Esophagus squamous epithelium (tissue), 5 donors: Measurements from ENCODE around the gene PIGU. TPM values are rescaled to one million over a fixed set of nuclear protein-coding genes. Genes with fewer than 3 reads are reported as not detected.

Experiments used
- DNase-seq: peaks from one replicate; lab custom pipeline; 2025; lab: John Stamatoyannopoulos, UW
- H3K27ac ChIP-seq, 4 donors: fragments of 200-600 bp; sonication (generic); one replicate each; pipeline ENCODE4 v1.5.1; 2016 to 2019; ENCODE audit warnings: mild to moderate bottlenecking in 1 of 4
- H3K27me3 ChIP-seq, 4 donors: fragments of 200-600 bp; sonication (generic); 1 replicate in 3 of 4; 2 replicates in 1 of 4; pipeline versions ENCODE4 v1.5.1 to v1.6.0; 2017 to 2021; ENCODE audit warnings: antibody characterized with exemption in 1 of 4
- H3K36me3 ChIP-seq, 3 donors: fragments of 200-600 bp; sonication (generic); one replicate each; pipeline ENCODE4 v1.5.1; 2016 to 2019
- H3K4me1 ChIP-seq, 3 donors: fragments of 200-600 bp; sonication (generic); one replicate each; pipeline ENCODE4 v1.5.1; 2017 to 2019
- H3K4me3 ChIP-seq, 4 donors: fragments of 200-600 bp; sonication (generic); 1 replicate in 3 of 4; 2 replicates in 1 of 4; pipeline ENCODE4 v1.5.1; 2016 to 2019; ENCODE audit warnings: mild to moderate bottlenecking in 2 of 4, moderate library complexity in 1 of 4
- H3K9me3 ChIP-seq, 3 donors: fragments of 200-600 bp; sonication (generic); one replicate each; pipeline ENCODE4 v1.5.1; 2016 to 2019
- POLR2A ChIP-seq, 4 donors: fragments of 450-650 bp; IDR thresholded peaks; one replicate each; pipeline ENCODE4 v1.6.1; 2017; ENCODE audit warnings: antibody characterized with exemption in 4 of 4, mild to moderate bottlenecking in 4 of 4, moderate library complexity in 3 of 4
- WGBS, 2 donors: methylation state at CpG; one replicate each; pipeline ENCODE4 v1.1.5; 2018; 5-methylcytosine and 5-hydroxymethylcytosine counted together
- intact Hi-C: fragments of 100-400 bp; cut with DNase I; formaldehyde crosslinking; loops from one replicate; pipeline ENCODE4 v1.15.0; 2022
- total RNA-seq, 4 donors: library from RNA; depleted of rRNA; stranded (reverse); fragments of >200 nt; gene quantifications; one replicate each; pipeline ENCODE4 v1.1.0, GENCODE V29; 2016
- TF ChIP-seq, protein P1 (sequence below), 6 experiments: fragments of 450-650 bp in 4 of 6; fragments of 200-600 bp in 2 of 6; sonication (generic) in 2 of 6; IDR thresholded peaks; one replicate each; pipeline ENCODE4 v1.5.1; 2016 to 2019; ENCODE audit warnings: antibody characterized with exemption in 6 of 6, mild to moderate bottlenecking in 4 of 6, moderate library complexity in 4 of 6
- donor health status: DM: yes; HTN: yes; CAD: no.

PIGU gene
- total RNA-seq, 4 donors from 2014 or later: 14.8 to 27.1 (median 17.6) TPM

DNA sequence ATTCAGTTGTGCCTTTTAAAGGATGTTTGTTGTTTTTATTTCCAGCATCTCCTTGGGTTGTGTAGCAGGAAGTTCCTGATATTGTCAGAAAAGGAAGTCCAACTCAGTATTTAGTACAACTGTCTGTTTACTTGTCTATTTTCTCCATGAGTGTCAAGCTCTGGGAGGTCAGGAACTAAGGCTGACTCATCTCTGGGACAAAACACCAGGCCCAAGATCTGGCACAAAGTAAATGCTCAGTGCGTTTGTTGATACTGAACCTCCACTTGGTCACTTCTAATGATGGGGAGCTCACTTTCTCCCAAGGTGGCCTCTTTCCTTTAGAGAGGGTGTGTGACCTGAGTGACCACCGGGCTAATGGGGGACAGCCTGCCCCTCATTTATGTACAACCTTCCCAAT, 12.6 kb upstream of the PIGU start:
- 65 to 86% methylated on average over 1 to 2 of the region's 2 CpGs for WGBS, 2 donors

DNA sequence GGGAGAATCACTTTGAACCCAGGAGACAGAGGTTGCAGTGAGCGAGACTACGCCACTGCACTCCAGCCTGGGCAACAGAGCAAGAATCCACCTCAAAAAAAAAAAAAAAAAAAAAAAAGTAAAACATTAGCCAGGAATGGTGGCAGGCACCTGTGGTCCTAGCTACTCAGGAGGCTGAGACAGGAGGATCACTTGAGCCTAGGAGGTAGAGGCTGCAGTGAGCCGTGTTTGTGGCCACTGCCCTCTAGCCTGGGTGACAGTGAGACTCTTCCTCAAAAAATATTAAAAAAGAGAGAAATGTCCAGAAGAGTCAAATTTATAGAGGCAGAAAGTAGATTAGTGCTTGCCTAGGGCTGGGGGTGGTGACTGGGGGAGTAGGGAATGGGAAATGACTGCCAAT, 6.8 kb upstream of the PIGU start:
- WGBS, 2 donors: 92 to 97% methylated on average over 3 of the region's 3 CpGs
- intact Hi-C loops: no loop called here
- Histone ChIP-seq H3K4me1 (no peaks in the 10 kb centered on the region), H3K9me3 (no peaks in the 10 kb centered on the region), H3K27ac (no peak overlapping the region), H3K4me3 (no peak overlapping the region), H3K27me3 (no peaks in the 10 kb centered on the region), H3K36me3 (no peaks in the 10 kb centered on the region)
- DNase-seq: no peak
- TF ChIP-seq POLR2A (IDR thresholded peaks at IDR 0.05): no peak
- TF ChIP-seq, protein P1, sequence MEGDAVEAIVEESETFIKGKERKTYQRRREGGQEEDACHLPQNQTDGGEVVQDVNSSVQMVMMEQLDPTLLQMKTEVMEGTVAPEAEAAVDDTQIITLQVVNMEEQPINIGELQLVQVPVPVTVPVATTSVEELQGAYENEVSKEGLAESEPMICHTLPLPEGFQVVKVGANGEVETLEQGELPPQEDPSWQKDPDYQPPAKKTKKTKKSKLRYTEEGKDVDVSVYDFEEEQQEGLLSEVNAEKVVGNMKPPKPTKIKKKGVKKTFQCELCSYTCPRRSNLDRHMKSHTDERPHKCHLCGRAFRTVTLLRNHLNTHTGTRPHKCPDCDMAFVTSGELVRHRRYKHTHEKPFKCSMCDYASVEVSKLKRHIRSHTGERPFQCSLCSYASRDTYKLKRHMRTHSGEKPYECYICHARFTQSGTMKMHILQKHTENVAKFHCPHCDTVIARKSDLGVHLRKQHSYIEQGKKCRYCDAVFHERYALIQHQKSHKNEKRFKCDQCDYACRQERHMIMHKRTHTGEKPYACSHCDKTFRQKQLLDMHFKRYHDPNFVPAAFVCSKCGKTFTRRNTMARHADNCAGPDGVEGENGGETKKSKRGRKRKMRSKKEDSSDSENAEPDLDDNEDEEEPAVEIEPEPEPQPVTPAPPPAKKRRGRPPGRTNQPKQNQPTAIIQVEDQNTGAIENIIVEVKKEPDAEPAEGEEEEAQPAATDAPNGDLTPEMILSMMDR (IDR thresholded peaks at IDR 0.05): no peak

More for the DNA sequence above, 12.6 kb upstream of the PIGU start:
- Histone ChIP-seq H3K27ac (peak overlapping the region in 2 of 4 donors; percentile 13 to 40), H3K36me3 (no peaks in the 10 kb centered on the region), H3K4me1 (no peaks in the 10 kb centered on the region), H3K27me3 (no peaks in the 10 kb centered on the region), H3K4me3 (no peak overlapping the region), H3K9me3 (no peaks in the 10 kb centered on the region)
- intact Hi-C loops: no loop called here
- TF ChIP-seq, protein P1 (IDR thresholded peaks at IDR 0.05): no peak
- TF ChIP-seq POLR2A (IDR thresholded peaks at IDR 0.05): no peak
- no peak for DNase-seq

DNA sequence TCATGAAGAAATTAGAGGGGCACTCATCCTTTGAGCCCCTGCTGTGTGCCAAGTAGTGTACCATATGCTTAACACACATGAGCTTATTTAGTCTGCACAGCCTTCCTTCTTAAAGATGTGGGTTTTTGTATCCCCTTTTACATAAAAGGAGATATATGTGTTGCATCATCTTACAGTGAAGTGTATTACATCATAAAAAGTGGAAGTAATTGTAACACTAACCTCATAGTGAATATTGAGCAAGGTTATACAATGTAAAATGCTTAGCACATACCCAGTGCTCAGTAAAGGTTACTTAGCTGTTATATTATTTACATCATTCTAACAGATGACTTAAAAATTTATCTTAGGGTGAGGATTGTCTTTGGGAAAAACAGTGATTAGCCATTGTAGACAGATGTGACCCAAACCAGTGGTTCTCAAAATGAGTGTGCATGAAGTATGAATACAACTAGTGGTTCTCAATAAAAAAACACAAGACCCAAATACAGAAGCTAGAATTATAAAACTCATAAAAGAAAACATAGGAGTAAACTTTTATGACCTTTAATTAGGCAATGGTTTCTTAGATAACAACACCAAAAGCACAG, 3.8 kb upstream of the PIGU start:
- Histone ChIP-seq H3K9me3 (no peaks in the 10 kb centered on the region), H3K4me1 (peaks cover 6 to 17% (median 10%) of the 10 kb centered on the region in 3 donors), H3K36me3 (no peaks in the 10 kb centered on the region), H3K4me3 (no peak overlapping the region), H3K27ac (no peak overlapping the region), H3K27me3 (no peaks in the 10 kb centered on the region)
- intact Hi-C loops: no loop called here
- no peak for TF ChIP-seq POLR2A (IDR thresholded peaks at IDR 0.05)
- TF ChIP-seq, protein P1 (IDR thresholded peaks at IDR 0.05): no peak
- DNase-seq: no peak

DNA sequence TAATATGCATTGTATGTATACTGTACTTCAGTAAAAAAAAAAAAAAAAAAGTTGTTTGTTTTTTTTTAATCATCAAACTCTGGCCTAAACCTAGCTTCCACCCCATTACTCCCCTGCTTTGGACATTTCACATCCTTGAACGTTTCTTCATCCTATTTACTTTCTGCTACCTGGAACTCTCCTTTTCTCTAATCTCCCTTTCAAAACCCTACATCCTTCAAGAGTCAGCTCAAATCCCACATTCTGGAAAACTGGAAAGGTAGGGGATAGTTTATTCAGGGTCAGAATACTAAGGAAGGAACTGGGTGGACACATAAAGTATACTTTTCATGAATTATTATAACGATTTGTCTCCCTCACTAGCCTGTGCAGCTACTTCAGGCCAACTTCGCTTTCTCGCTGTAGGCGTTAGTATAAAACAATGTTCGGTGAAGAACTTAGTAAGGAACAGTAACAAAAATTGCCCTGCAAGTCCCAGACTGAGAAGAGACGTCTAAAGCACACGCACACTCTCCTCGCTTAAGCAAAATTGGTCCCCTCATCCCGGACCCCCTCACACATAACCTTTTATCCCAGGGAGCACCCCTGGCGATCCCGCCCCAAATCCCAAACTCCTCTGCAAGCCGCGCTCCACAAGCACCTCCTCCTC, 775 bp downstream of the PIGU start:
- DNase-seq: no peak
- peak overlapping the region; percentile 84 to 93 (median 90) for H3K27ac ChIP-seq
- H3K4me3 ChIP-seq: peak overlapping the region; percentile 77 to 93 (median 89)
- no peaks in the 10 kb centered on the region for H3K9me3 ChIP-seq
- H3K4me1 ChIP-seq: peaks cover 6 to 23% (median 13%) of the 10 kb centered on the region in 3 donors
- intact Hi-C loops: no loop called here
- TF ChIP-seq, protein P1 (IDR thresholded peaks at IDR 0.05): no peak
- no peak for TF ChIP-seq POLR2A (IDR thresholded peaks at IDR 0.05)
- no peaks in the 10 kb centered on the region for H3K36me3 ChIP-seq
- 1% methylated on average over 12 to 14 of the region's 14 CpGs for WGBS, 2 donors
- H3K27me3 ChIP-seq: no peaks in the 10 kb centered on the region

DNA sequence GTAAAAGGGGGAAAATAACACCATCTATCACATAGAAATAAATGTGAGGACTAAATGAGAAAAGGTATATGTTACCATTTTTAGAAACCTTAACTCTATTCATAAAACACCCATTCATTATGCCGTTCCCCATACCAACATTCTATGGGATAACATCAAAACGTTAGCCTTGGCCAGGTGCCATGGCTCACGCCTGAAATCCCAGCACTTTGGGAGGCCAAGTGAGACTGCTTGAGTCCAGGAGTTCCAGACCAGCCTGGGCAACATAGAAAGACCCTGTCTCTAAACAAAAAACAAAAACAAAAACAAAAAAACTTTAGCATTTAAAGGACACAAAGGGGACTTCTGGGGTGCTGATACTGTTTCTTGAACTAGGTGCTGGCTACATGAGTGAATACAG, 1.3 kb downstream of the PIGU start:
- no peaks in the 10 kb centered on the region for H3K9me3 ChIP-seq
- DNase-seq: no peak
- intact Hi-C loops: no loop called here
- no peaks in the 10 kb centered on the region for H3K27me3 ChIP-seq
- TF ChIP-seq, protein P1 (IDR thresholded peaks at IDR 0.05): no peak
- TF ChIP-seq POLR2A (IDR thresholded peaks at IDR 0.05): no peak
- peak overlapping the region in 1 of 4 donors; percentile 90 for H3K27ac ChIP-seq
- H3K4me1 ChIP-seq: peaks cover 6 to 23% (median 13%) of the 10 kb centered on the region in 3 donors
- no peak overlapping the region for H3K4me3 ChIP-seq
- WGBS, 2 donors: 9 to 38% methylated on average over 3 of the region's 3 CpGs
- no peaks in the 10 kb centered on the region for H3K36me3 ChIP-seq
